Thymus (tissue), 11 donors: Measurements from ENCODE around the gene DCC. TPM values are rescaled to one million over a fixed set of nuclear protein-coding genes. Genes with fewer than 3 reads are reported as not detected.

Experiments
- DNase-seq, 9 donors: peaks; one replicate each; pipeline ENCODE4 v3.0.0-alpha.2; 2013; ENCODE audit warnings: low spot score in 9 of 9, low read depth in 6 of 9, missing footprints in 1 of 9
- H3K27ac ChIP-seq, 2 donors: one replicate each; pipeline ENCODE4 v1.5.1; 2013; ENCODE audit warnings: control low read depth in 1 of 2, low read depth in 1 of 2, low read length in 1 of 2, mild to moderate bottlenecking in 1 of 2, moderate library complexity in 1 of 2
- H3K27me3 ChIP-seq, 2 donors: one replicate each; pipeline ENCODE4 v1.5.1; 2013; ENCODE audit warnings: low read length in 1 of 2; ENCODE audit not compliant: control insufficient read depth in 2 of 2, insufficient read depth in 1 of 2
- H3K36me3 ChIP-seq, 2 donors: one replicate each; pipeline ENCODE4 v1.5.1; 2013; ENCODE audit warnings: low read length in 1 of 2, mild to moderate bottlenecking in 1 of 2, moderate library complexity in 1 of 2; ENCODE audit not compliant: control insufficient read depth in 2 of 2, insufficient read depth in 2 of 2
- H3K4me1 ChIP-seq, 2 donors: one replicate each; pipeline ENCODE4 v1.5.1; 2013; ENCODE audit warnings: low read length in 2 of 2; ENCODE audit not compliant: control insufficient read depth in 2 of 2, insufficient read depth in 2 of 2
- H3K4me3 ChIP-seq, 2 donors: one replicate each; pipeline ENCODE4 v1.5.1; 2013; ENCODE audit warnings: low read length in 2 of 2, control low read depth in 1 of 2, mild to moderate bottlenecking in 1 of 2
- H3K9me3 ChIP-seq, 2 donors: one replicate each; pipeline ENCODE4 v1.5.1; 2013; ENCODE audit warnings: low read length in 1 of 2, mild to moderate bottlenecking in 1 of 2; ENCODE audit not compliant: control insufficient read depth in 2 of 2, insufficient read depth in 1 of 2
- WGBS: extraction: QIAGEN DNeasy Blood & Tissue Kit; methylation state at CpG from one replicate; pipeline ENCODE4 v1.1.7; 2013; 5-methylcytosine and 5-hydroxymethylcytosine counted together
- polyA plus RNA-seq: library from polyadenylated mRNA; stranded (reverse); fragments of 200-250 nt; gene quantifications from one replicate; pipeline ENCODE4 v1.2.3, GENCODE V29; 2013
- total RNA-seq: library from RNA; stranded (reverse); fragments of 120-200 nt; gene quantifications from one replicate; pipeline ENCODE4 v1.2.4, GENCODE V29; 2013
- donor health status: healthy.

The DCC gene
- total and polyA plus RNA-seq, 2 donors: 0.68 to 7.6 TPM

- DNase-seq: no peak
- Histone ChIP-seq H3K36me3 (no peaks in the 10 kb centered on the region), H3K4me3 (no peak overlapping the region), H3K4me1 (no peaks in the 10 kb centered on the region), H3K27me3 (no peaks in the 10 kb centered on the region), H3K9me3 (no peaks in the 10 kb centered on the region), H3K27ac (no peak overlapping the region)
- WGBS: 22% methylated on average over 4 of the region's 4 CpGs
These were observed 342.3 kb downstream of the DCC start for GRCh38 chr18:52682260-52682659.

GRCh38 chr18:52685316-52685715 is 345.3 kb downstream of the DCC start:
- H3K27me3 ChIP-seq: no peaks in the 10 kb centered on the region
- no peaks in the 10 kb centered on the region for H3K4me1 ChIP-seq
- no peaks in the 10 kb centered on the region for H3K9me3 ChIP-seq
- no peak overlapping the region for H3K27ac ChIP-seq
- WGBS: 77% methylated on average over 1 of the region's 1 CpG
- no peaks in the 10 kb centered on the region for H3K36me3 ChIP-seq
- no peak overlapping the region for H3K4me3 ChIP-seq
- DNase-seq: no peak

GRCh38 chr18:52691841-52692240 is 351.8 kb downstream of the DCC start:
- no peaks in the 10 kb centered on the region for H3K27me3 ChIP-seq
- H3K27ac ChIP-seq: no peak overlapping the region
- no peaks in the 10 kb centered on the region for H3K9me3 ChIP-seq
- DNase-seq: no peak
- no peaks in the 10 kb centered on the region for H3K4me1 ChIP-seq
- no peaks in the 10 kb centered on the region for H3K36me3 ChIP-seq
- no peak overlapping the region for H3K4me3 ChIP-seq

- no peaks in the 10 kb centered on the region for H3K4me1 ChIP-seq
- DNase-seq: no peak
- H3K36me3 ChIP-seq: no peaks in the 10 kb centered on the region
- no peak overlapping the region for H3K27ac ChIP-seq
- no peaks in the 10 kb centered on the region for H3K27me3 ChIP-seq
- no peak overlapping the region for H3K4me3 ChIP-seq
- 83% methylated on average over 1 of the region's 1 CpG for WGBS
- H3K9me3 ChIP-seq: no peaks in the 10 kb centered on the region
These were observed 354.8 kb downstream of the DCC start for GRCh38 chr18:52694804-52695203.

GRCh38 chr18:52700116-52700515 is 360.1 kb downstream of the DCC start:
- WGBS: 93% methylated on average over 9 of the region's 9 CpGs
- H3K4me1 ChIP-seq: no peaks in the 10 kb centered on the region
- H3K36me3 ChIP-seq: no peaks in the 10 kb centered on the region
- no peak for DNase-seq
- H3K27me3 ChIP-seq: no peaks in the 10 kb centered on the region
- H3K4me3 ChIP-seq: no peak overlapping the region
- H3K27ac ChIP-seq: no peak overlapping the region
- no peaks in the 10 kb centered on the region for H3K9me3 ChIP-seq

GRCh38 chr18:52700816-52701215 is 360.8 kb downstream of the DCC start:
- H3K27ac ChIP-seq: no peak overlapping the region
- H3K4me1 ChIP-seq: no peaks in the 10 kb centered on the region
- H3K36me3 ChIP-seq: no peaks in the 10 kb centered on the region
- no peak for DNase-seq
- no peaks in the 10 kb centered on the region for H3K9me3 ChIP-seq
- WGBS: 88% methylated on average over 2 of the region's 2 CpGs
- H3K4me3 ChIP-seq: no peak overlapping the region
- H3K27me3 ChIP-seq: no peaks in the 10 kb centered on the region

GRCh38 chr18:52701219-52701935 is 361.4 kb downstream of the DCC start:
- Histone ChIP-seq H3K4me3 (no peak overlapping the region), H3K9me3 (no peaks in the 10 kb centered on the region), H3K4me1 (no peaks in the 10 kb centered on the region), H3K36me3 (no peaks in the 10 kb centered on the region), H3K27me3 (no peaks in the 10 kb centered on the region), H3K27ac (no peak overlapping the region)
- 88% methylated on average over 5 of the region's 5 CpGs for WGBS
- no peak for DNase-seq

GRCh38 chr18:52715421-52715820 is 375.4 kb downstream of the DCC start:
- Histone ChIP-seq H3K4me1 (no peaks in the 10 kb centered on the region), H3K36me3 (no peaks in the 10 kb centered on the region), H3K9me3 (no peaks in the 10 kb centered on the region), H3K27ac (no peak overlapping the region), H3K27me3 (no peaks in the 10 kb centered on the region), H3K4me3 (no peak overlapping the region)
- no peak for DNase-seq
- WGBS: 90% methylated on average over 4 of the region's 4 CpGs

- Histone ChIP-seq H3K9me3 (no peaks in the 10 kb centered on the region), H3K4me3 (no peak overlapping the region), H3K36me3 (no peaks in the 10 kb centered on the region), H3K4me1 (no peaks in the 10 kb centered on the region), H3K27ac (no peak overlapping the region), H3K27me3 (no peaks in the 10 kb centered on the region)
- no peak for DNase-seq
- 83% methylated on average over 7 of the region's 7 CpGs for WGBS
These were observed 376.0 kb downstream of the DCC start for GRCh38 chr18:52715991-52716390.
